ENCODE data around the gene PTPN7. TPM values are rescaled to one million over a fixed set of nuclear protein-coding genes. Genes with fewer than 3 reads are reported as not detected.
A peak's percentile ranks its signal among the peaks of the same experiment; 100 is the strongest.

Gene PTPN7
- total and polyA plus RNA-seq, 2 experiments from 2014 or later, result 0.41 TPM; not detected in 1

DNA sequence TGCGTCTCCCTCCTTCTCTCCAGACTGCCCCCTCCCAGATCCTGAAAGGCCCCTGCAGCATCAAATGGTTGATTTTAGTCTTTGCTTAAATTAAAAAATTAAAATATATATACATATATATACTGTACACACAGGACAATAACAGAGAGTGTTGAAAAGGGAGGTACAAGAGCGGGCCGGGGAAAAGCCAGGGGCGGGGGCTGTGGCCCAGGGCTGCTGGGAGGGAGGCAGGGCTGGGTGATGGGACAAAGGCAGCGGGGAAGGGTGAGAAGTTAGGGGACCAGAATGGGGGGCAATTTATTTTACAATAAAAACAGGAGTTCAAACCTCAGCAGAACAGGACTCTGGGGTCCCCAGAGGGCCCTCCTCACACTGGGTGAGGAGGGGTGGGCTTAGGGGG is 26.4 kb downstream of the PTPN7 start:
- no peaks in the 10 kb centered on the region for H3K27me3 ChIP-seq
- H4K20me1 ChIP-seq (ENCODE audit: insufficient read depth, poor library complexity, severe bottlenecking), result peaks cover 12% of the 10 kb centered on the region
- no peaks in the 10 kb centered on the region for H3K9me3 ChIP-seq (ENCODE audit: low read depth)
- TF ChIP-seq EZH2 (IDR thresholded peaks at IDR 0.05; ENCODE audit: borderline replicate concordance) (no peak), EZH2phosphoT487 (IDR thresholded peaks at IDR 0.05; ENCODE audit: low read depth, severe bottlenecking, unreplicated experiment) (no peak)
- TF ChIP-seq, protein P1, sequence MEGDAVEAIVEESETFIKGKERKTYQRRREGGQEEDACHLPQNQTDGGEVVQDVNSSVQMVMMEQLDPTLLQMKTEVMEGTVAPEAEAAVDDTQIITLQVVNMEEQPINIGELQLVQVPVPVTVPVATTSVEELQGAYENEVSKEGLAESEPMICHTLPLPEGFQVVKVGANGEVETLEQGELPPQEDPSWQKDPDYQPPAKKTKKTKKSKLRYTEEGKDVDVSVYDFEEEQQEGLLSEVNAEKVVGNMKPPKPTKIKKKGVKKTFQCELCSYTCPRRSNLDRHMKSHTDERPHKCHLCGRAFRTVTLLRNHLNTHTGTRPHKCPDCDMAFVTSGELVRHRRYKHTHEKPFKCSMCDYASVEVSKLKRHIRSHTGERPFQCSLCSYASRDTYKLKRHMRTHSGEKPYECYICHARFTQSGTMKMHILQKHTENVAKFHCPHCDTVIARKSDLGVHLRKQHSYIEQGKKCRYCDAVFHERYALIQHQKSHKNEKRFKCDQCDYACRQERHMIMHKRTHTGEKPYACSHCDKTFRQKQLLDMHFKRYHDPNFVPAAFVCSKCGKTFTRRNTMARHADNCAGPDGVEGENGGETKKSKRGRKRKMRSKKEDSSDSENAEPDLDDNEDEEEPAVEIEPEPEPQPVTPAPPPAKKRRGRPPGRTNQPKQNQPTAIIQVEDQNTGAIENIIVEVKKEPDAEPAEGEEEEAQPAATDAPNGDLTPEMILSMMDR (IDR thresholded peaks at IDR 0.05; ENCODE audit: poor library complexity), result no peak
- no peaks in the 10 kb centered on the region for H3K36me3 ChIP-seq (replicated peaks; ENCODE audit: insufficient read depth, low read depth)
- H3K4me3 ChIP-seq, result no peak overlapping the region
- H3K4me2 ChIP-seq, result no peak overlapping the region
- H3K4me1 ChIP-seq (ENCODE audit: insufficient read depth), result no peaks in the 10 kb centered on the region
- no peak overlapping the region for H3K27ac ChIP-seq
- H2AFZ ChIP-seq, result no peak overlapping the region
- no peaks in the 10 kb centered on the region for H3K9me2 ChIP-seq (replicated peaks; ENCODE audit: insufficient read depth)
- 100% methylated on average over 4 of the region's 5 CpGs for WGBS (ENCODE audit: low lambda C conversion rate, missing lambda C conversion rate)
- peaks cover 13% of the 10 kb centered on the region for H3K79me2 ChIP-seq
- no peak for DNase-seq (ENCODE audit: low spot score)

DNA sequence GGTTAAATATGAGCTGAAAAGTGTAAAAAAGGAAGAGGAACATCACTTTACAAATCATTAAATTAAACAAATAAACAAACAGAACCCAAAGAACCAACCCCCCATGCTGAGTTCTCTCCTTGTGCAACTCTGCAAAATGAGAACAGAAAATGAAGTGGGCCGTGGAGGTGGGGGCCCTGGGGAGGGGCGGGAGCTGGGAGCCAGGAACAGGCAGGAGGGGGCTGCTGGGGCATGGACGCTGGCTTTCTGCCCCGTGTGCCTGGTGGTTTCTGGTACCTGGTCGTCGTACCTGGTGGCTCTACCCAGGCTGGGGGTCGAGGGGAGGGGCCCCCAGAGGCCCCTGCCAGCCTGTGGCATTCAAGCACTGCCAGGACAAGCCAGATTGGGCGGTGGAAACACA is 26.9 kb downstream of the PTPN7 start:
- Histone ChIP-seq H4K20me1 (ENCODE audit: insufficient read depth, poor library complexity, severe bottlenecking) (peaks cover 8% of the 10 kb centered on the region), H3K9me3 (ENCODE audit: low read depth) (no peaks in the 10 kb centered on the region), H3K79me2 (peaks cover 8% of the 10 kb centered on the region), H3K27me3 (no peaks in the 10 kb centered on the region), H2AFZ (no peak overlapping the region), H3K9me2 (replicated peaks; ENCODE audit: insufficient read depth) (no peaks in the 10 kb centered on the region), H3K4me2 (no peak overlapping the region), H3K4me1 (ENCODE audit: insufficient read depth) (no peaks in the 10 kb centered on the region), H3K27ac (no peak overlapping the region), H3K4me3 (no peak overlapping the region), H3K36me3 (replicated peaks; ENCODE audit: insufficient read depth, low read depth) (no peaks in the 10 kb centered on the region)
- TF ChIP-seq, protein P1 (IDR thresholded peaks at IDR 0.05; ENCODE audit: poor library complexity), result no peak
- TF ChIP-seq EZH2 (IDR thresholded peaks at IDR 0.05; ENCODE audit: borderline replicate concordance) (no peak), EZH2phosphoT487 (IDR thresholded peaks at IDR 0.05; ENCODE audit: low read depth, severe bottlenecking, unreplicated experiment) (no peak)
- 93% methylated on average over 8 of the region's 8 CpGs for WGBS (ENCODE audit: low lambda C conversion rate, missing lambda C conversion rate)
- no peak for DNase-seq (ENCODE audit: low spot score)

DNA sequence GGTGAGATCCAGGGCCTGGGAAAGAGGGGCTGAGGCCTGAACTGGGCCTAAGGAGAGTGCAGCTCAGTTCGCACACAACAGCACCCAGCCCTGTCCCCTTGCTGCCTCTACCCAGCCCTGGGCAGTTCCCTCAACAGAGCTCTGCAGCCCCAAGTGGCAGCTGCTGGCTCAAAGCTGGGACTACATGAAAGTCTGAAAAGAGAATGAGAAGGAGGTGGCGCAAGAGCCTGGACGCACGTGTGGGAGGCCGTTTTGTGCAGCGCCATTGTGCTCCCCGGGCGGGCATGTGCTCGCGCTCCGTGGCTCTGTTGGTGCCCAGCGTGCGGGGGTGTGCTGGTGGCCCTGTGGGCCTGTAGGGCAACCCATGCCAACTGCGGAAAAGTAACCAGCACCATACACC is 27.4 kb downstream of the PTPN7 start:
- Histone ChIP-seq H3K4me1 (ENCODE audit: insufficient read depth) (no peaks in the 10 kb centered on the region), H3K4me3 (no peak overlapping the region), H3K27ac (no peak overlapping the region), H3K79me2 (peaks cover 5% of the 10 kb centered on the region), H3K9me2 (replicated peaks; ENCODE audit: insufficient read depth) (no peaks in the 10 kb centered on the region), H3K9me3 (ENCODE audit: low read depth) (no peaks in the 10 kb centered on the region), H3K36me3 (replicated peaks; ENCODE audit: insufficient read depth, low read depth) (no peaks in the 10 kb centered on the region), H3K27me3 (no peaks in the 10 kb centered on the region), H3K4me2 (no peak overlapping the region), H2AFZ (no peak overlapping the region), H4K20me1 (ENCODE audit: insufficient read depth, poor library complexity, severe bottlenecking) (peaks cover 4% of the 10 kb centered on the region)
- 97% methylated on average over 14 of the region's 14 CpGs for WGBS (ENCODE audit: low lambda C conversion rate, missing lambda C conversion rate)
- peak; percentile 4 for DNase-seq (ENCODE audit: low spot score)
- no peak for TF ChIP-seq EZH2 (IDR thresholded peaks at IDR 0.05; ENCODE audit: borderline replicate concordance)
- TF ChIP-seq, protein P1 (IDR thresholded peaks at IDR 0.05; ENCODE audit: poor library complexity), result no peak
- no peak for TF ChIP-seq EZH2phosphoT487 (IDR thresholded peaks at IDR 0.05; ENCODE audit: low read depth, severe bottlenecking, unreplicated experiment)
